Hepatocyte (in vitro differentiated cells): ENCODE measurements around the gene RPS6KA2. TPM values are rescaled to one million over a fixed set of nuclear protein-coding genes. Genes with fewer than 3 reads are reported as not detected.

Source experiments
- DNase-seq: peaks from one replicate; pipeline ENCODE4 v3.0.0-alpha.2; 2016; ENCODE audit warnings: low spot score
- H2AFZ ChIP-seq: fragments of 200-600 bp; sonication (generic); 2 replicates; pipeline ENCODE4 v1.6.0; 2016; ENCODE audit warnings: antibody characterized with exemption, mild to moderate bottlenecking
- H3K27ac ChIP-seq: fragments of 200-600 bp; sonication (generic); 2 replicates; pipeline ENCODE4 v1.5.1; 2016; ENCODE audit warnings: mild to moderate bottlenecking
- H3K27me3 ChIP-seq: fragments of 200-600 bp; sonication (generic); 2 replicates; pipeline ENCODE4 v1.6.1; 2016
- H3K36me3 ChIP-seq: fragments of 200-600 bp; sonication (generic); replicated peaks from 2 replicates; pipeline ENCODE4 v1.5.1; 2016; ENCODE audit warnings: low read depth; ENCODE audit not compliant: insufficient read depth
- H3K4me1 ChIP-seq: fragments of 200-600 bp; sonication (generic); 2 replicates; pipeline ENCODE4 v1.5.1; 2016; ENCODE audit warnings: mild to moderate bottlenecking, moderate library complexity; ENCODE audit not compliant: insufficient read depth
- H3K4me2 ChIP-seq: fragments of 200-600 bp; sonication (generic); 2 replicates; pipeline ENCODE4 v1.6.0; 2016
- H3K4me3 ChIP-seq: fragments of 200-600 bp; sonication (generic); 2 replicates; pipeline ENCODE4 v1.5.1; 2016; ENCODE audit warnings: mild to moderate bottlenecking
- H3K79me2 ChIP-seq: fragments of 200-600 bp; sonication (generic); 2 replicates; pipeline ENCODE4 v1.6.0; 2017; ENCODE audit warnings: mild to moderate bottlenecking
- H3K9me2 ChIP-seq: fragments of 200-600 bp; sonication (generic); replicated peaks from 2 replicates; pipeline ENCODE4 v1.6.0; 2017; ENCODE audit warnings: mild to moderate bottlenecking; ENCODE audit not compliant: insufficient read depth
- H3K9me3 ChIP-seq: fragments of 200-600 bp; sonication (generic); 2 replicates; pipeline ENCODE4 v1.5.1; 2016; ENCODE audit warnings: low read depth, mild to moderate bottlenecking
- H4K20me1 ChIP-seq: fragments of 200-600 bp; sonication (generic); 2 replicates; pipeline ENCODE4 v1.6.0; 2016; ENCODE audit warnings: mild to moderate bottlenecking; ENCODE audit not compliant: insufficient read depth, poor library complexity, severe bottlenecking
- EZH2 ChIP-seq: fragments of 200-600 bp; sonication (generic); IDR thresholded peaks from 2 replicates; pipeline ENCODE4 v1.6.1; 2016; ENCODE audit warnings: antibody characterized with exemption, mild to moderate bottlenecking, borderline replicate concordance
- EZH2phosphoT487 ChIP-seq: fragments of 200-600 bp; sonication (generic); IDR thresholded peaks from one replicate; pipeline ENCODE4 v1.6.1; 2018; ENCODE audit warnings: antibody characterized with exemption, mild to moderate bottlenecking, low read depth, moderate library complexity; ENCODE audit not compliant: unreplicated experiment, severe bottlenecking
- WGBS: methylation state at CpG from one replicate; pipeline ENCODE4 v1.1.6; 2016; ENCODE audit warnings: low lambda C conversion rate; ENCODE audit errors: missing lambda C conversion rate; 5-methylcytosine and 5-hydroxymethylcytosine counted together
- polyA plus RNA-seq: library from polyadenylated mRNA; unstranded; fragments of >200 nt; fragmentation: Nextera tagmentation; extraction: Ambion mirVana; gene quantifications from 2 replicates; pipeline ENCODE4 v1.2.1, GENCODE V29; 2016
- total RNA-seq: library from RNA; depleted of rRNA; stranded (reverse); fragments of >200 nt; gene quantifications from 2 replicates; pipeline ENCODE4 v1.2.3, GENCODE V29; 2014
- TF ChIP-seq, protein P1 (sequence below): fragments of 200-600 bp; sonication (generic); IDR thresholded peaks from 2 replicates; pipeline ENCODE4 v1.5.1; 2016; ENCODE audit warnings: antibody characterized with exemption, mild to moderate bottlenecking; ENCODE audit not compliant: poor library complexity

Gene RPS6KA2
- total and polyA plus RNA-seq, 2 experiments from 2014 or later: 27.7 to 29.2 TPM

DNA sequence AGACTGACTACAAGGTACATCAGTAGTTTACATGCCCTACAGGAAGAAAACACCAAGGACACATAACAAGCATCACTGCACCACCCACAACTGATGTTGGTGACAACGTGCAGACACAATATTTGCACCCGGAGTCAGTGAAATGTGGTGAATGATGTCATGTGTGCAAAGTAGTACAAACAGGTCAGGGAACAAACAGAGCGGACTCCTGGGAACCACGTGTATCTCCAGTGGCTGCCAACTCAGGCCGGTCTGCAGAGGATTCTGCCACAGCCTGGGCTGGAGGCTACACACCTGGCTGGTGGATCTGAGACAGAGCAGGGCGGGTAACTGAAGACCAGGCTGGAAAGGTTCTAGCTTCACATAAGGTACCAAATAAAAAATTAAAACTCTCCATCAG is 28.2 kb upstream of the RPS6KA2 start:
- H3K27me3 ChIP-seq: peaks cover 5% of the 10 kb centered on the region
- H3K9me3 ChIP-seq: no peaks in the 10 kb centered on the region
- H4K20me1 ChIP-seq: no peaks in the 10 kb centered on the region
- no peak overlapping the region for H3K27ac ChIP-seq
- no peak overlapping the region for H2AFZ ChIP-seq
- no peak overlapping the region for H3K4me2 ChIP-seq
- no peak overlapping the region for H3K4me3 ChIP-seq
- DNase-seq: no peak
- no peaks in the 10 kb centered on the region for H3K9me2 ChIP-seq
- peaks cover 11% of the 10 kb centered on the region for H3K4me1 ChIP-seq
- no peaks in the 10 kb centered on the region for H3K36me3 ChIP-seq
- TF ChIP-seq EZH2phosphoT487 (no peak), EZH2 (no peak)
- TF ChIP-seq, protein P1, sequence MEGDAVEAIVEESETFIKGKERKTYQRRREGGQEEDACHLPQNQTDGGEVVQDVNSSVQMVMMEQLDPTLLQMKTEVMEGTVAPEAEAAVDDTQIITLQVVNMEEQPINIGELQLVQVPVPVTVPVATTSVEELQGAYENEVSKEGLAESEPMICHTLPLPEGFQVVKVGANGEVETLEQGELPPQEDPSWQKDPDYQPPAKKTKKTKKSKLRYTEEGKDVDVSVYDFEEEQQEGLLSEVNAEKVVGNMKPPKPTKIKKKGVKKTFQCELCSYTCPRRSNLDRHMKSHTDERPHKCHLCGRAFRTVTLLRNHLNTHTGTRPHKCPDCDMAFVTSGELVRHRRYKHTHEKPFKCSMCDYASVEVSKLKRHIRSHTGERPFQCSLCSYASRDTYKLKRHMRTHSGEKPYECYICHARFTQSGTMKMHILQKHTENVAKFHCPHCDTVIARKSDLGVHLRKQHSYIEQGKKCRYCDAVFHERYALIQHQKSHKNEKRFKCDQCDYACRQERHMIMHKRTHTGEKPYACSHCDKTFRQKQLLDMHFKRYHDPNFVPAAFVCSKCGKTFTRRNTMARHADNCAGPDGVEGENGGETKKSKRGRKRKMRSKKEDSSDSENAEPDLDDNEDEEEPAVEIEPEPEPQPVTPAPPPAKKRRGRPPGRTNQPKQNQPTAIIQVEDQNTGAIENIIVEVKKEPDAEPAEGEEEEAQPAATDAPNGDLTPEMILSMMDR: no peak
- H3K79me2 ChIP-seq: no peaks in the 10 kb centered on the region
- 85% methylated on average over 6 of the region's 6 CpGs for WGBS

DNA sequence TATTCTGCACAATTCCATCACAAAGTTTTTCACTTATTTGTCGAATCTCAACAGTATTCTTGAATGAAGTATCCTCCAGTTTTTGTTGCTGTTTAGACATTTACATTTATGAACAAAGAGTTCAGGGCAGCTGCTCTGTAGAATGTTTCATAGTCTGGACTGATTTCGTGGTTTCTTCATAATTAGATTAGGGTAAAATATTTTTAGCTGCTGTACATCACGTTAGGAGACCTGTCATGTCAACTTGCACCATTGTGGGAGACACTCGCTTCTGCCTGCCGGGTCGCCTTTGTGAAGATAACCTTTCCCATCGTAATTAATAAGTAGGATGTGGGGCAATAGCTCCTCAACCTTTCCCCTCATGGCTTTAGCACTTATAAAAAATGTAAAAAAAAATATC is 27.5 kb upstream of the RPS6KA2 start:
- Histone ChIP-seq H3K27me3 (peaks cover 5% of the 10 kb centered on the region), H3K9me3 (no peaks in the 10 kb centered on the region), H3K79me2 (no peaks in the 10 kb centered on the region), H2AFZ (no peak overlapping the region), H3K27ac (no peak overlapping the region), H3K9me2 (no peaks in the 10 kb centered on the region), H4K20me1 (no peaks in the 10 kb centered on the region), H3K4me1 (peaks cover 11% of the 10 kb centered on the region), H3K36me3 (no peaks in the 10 kb centered on the region), H3K4me3 (no peak overlapping the region), H3K4me2 (no peak overlapping the region)
- no peak for TF ChIP-seq EZH2phosphoT487
- TF ChIP-seq EZH2: no peak
- TF ChIP-seq, protein P1: no peak
- 73% methylated on average over 7 of the region's 7 CpGs for WGBS
- DNase-seq: no peak

DNA sequence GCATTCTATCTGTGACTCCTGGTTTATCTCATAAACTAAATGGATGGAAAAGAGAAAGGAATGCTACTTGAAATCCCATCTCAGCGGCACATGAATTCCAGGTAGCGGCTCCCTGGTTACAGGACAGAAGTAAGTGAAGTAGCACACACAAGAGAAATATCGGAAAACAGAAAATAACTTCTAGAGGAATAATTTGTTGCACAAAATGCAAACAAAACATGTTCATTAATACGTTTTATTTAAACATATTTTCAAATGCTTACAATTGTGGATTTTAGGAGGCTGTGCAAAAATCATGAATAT is 26.5 kb upstream of the RPS6KA2 start:
- H3K4me3 ChIP-seq: no peak overlapping the region
- H3K79me2 ChIP-seq: no peaks in the 10 kb centered on the region
- no peak overlapping the region for H2AFZ ChIP-seq
- H3K4me2 ChIP-seq: no peak overlapping the region
- peaks cover 5% of the 10 kb centered on the region for H3K27me3 ChIP-seq
- H3K9me2 ChIP-seq: no peaks in the 10 kb centered on the region
- WGBS: 85% methylated on average over 4 of the region's 4 CpGs
- TF ChIP-seq EZH2phosphoT487 (no peak), EZH2 (no peak)
- TF ChIP-seq, protein P1: no peak
- H3K4me1 ChIP-seq: peaks cover 11% of the 10 kb centered on the region
- no peak for DNase-seq
- no peaks in the 10 kb centered on the region for H3K9me3 ChIP-seq
- no peaks in the 10 kb centered on the region for H3K36me3 ChIP-seq
- H4K20me1 ChIP-seq: no peaks in the 10 kb centered on the region
- no peak overlapping the region for H3K27ac ChIP-seq
